Upper lobe of left lung (tissue), 4 donors: ENCODE data around the gene IGSF21.

ENCODE experiments used
- CTCF ChIP-seq, 6 experiments: fragments of 450-650 bp in 4 of 6; fragments of 200-600 bp in 2 of 6; sonication (generic) in 2 of 6; IDR thresholded peaks; one replicate each; pipeline ENCODE4 v1.5.1; 2016 to 2019; ENCODE audit warnings: antibody characterized with exemption in 6 of 6
- EP300 ChIP-seq, 4 donors: sonication (generic); formaldehyde crosslinking; IDR thresholded peaks; one replicate each; pipeline ENCODE4 v1.5.1; 2017; ENCODE audit warnings: antibody characterized with exemption in 4 of 4, control low read depth in 2 of 4
- POLR2A ChIP-seq, 4 donors: fragments of 450-650 bp; IDR thresholded peaks; one replicate each; pipeline ENCODE4 v1.5.1; 2016 to 2017; ENCODE audit warnings: antibody characterized with exemption in 4 of 4, mild to moderate bottlenecking in 2 of 4

- TF ChIP-seq CTCF (IDR thresholded peaks at IDR 0.05) (no peak), POLR2A (IDR thresholded peaks at IDR 0.05) (no peak), EP300 (IDR thresholded peaks at IDR 0.05) (no peak)
These were observed 10.4 kb upstream of the IGSF21 start for GRCh38 chr1:18097206-18097605.
